ENCODE results near the gene UROD. TPM values are rescaled to one million over a fixed set of nuclear protein-coding genes. Genes with fewer than 3 reads are reported as not detected.
A peak's percentile ranks its signal among the peaks of the same experiment; 100 is the strongest.
"Not testable (repeated sequence)": the region's sequence is repeated elsewhere in the genome, so short reads cannot be mapped to it uniquely, and the experiment has no call there.

The UROD gene
- total and polyA plus RNA-seq, 10 donors, result 41.5 to 90.9 (median 67.5) TPM

DNA sequence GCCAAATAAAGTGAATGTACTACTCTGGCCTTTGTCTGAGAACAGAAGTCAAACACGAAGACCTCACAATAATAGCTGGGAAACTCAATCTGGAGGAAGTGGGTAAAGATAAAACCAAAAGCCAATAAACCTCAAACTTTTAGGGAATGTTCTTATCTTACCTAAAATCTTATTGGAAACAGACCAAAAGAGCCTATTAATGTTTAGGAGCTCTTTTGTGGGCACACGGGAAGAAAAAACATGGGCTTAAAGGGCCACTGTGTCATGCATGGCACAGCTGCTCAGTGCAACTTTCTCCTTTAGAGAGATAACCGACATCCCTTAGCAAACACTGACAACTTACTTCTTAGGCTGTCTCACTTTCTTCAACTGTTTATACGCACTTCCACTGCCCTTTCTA is 41.7 kb upstream of the UROD start:
- H3K27ac ChIP-seq, result no peak overlapping the region
- H3K9me3 ChIP-seq, result no peaks in the 10 kb centered on the region
- 54 to 61% (median 55%) methylated on average over 4 of the region's 4 CpGs for WGBS, 5 donors
- peaks cover 0 to 21% (median 2%) of the 10 kb centered on the region in 6 donors for H3K4me1 ChIP-seq
- TF ChIP-seq, protein P1, sequence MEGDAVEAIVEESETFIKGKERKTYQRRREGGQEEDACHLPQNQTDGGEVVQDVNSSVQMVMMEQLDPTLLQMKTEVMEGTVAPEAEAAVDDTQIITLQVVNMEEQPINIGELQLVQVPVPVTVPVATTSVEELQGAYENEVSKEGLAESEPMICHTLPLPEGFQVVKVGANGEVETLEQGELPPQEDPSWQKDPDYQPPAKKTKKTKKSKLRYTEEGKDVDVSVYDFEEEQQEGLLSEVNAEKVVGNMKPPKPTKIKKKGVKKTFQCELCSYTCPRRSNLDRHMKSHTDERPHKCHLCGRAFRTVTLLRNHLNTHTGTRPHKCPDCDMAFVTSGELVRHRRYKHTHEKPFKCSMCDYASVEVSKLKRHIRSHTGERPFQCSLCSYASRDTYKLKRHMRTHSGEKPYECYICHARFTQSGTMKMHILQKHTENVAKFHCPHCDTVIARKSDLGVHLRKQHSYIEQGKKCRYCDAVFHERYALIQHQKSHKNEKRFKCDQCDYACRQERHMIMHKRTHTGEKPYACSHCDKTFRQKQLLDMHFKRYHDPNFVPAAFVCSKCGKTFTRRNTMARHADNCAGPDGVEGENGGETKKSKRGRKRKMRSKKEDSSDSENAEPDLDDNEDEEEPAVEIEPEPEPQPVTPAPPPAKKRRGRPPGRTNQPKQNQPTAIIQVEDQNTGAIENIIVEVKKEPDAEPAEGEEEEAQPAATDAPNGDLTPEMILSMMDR (IDR thresholded peaks at IDR 0.05 in 8 of 11, conservative IDR thresholded peaks at IDR 0.05 in 3 of 11), result no peak
- no peak for TF ChIP-seq POLR2AphosphoS5 (IDR thresholded peaks at IDR 0.05)
- peaks cover 0 to 54% (median 14%) of the 10 kb centered on the region in 6 donors for H3K36me3 ChIP-seq
- no peak for DNase-seq
- no peak overlapping the region for H3K4me3 ChIP-seq
- intact Hi-C loops (cut with DNase I; ENCODE audit: low total_unique reads), result no loop called here
- H3K27me3 ChIP-seq (replicated peaks in 1 of 7), result no peaks in the 10 kb centered on the region

- intact Hi-C loops (cut with DNase I; ENCODE audit: low total_unique reads), result no loop called here
- Histone ChIP-seq H3K36me3 (peaks cover 4 to 71% (median 40%) of the 10 kb centered on the region in 6 donors), H3K4me3 (no peak overlapping the region), H3K4me1 (peaks cover 0 to 15% (median 2%) of the 10 kb centered on the region in 6 donors), H3K9me3 (peaks cover 0 to 13% (median 0%) of the 10 kb centered on the region in 8 donors), H3K27me3 (replicated peaks in 1 of 7) (no peaks in the 10 kb centered on the region), H3K27ac (peak overlapping the region in 2 of 8 donors; percentile 36 to 43)
- TF ChIP-seq POLR2AphosphoS5 (IDR thresholded peaks at IDR 0.05) (no peak), POLR2A (IDR thresholded peaks at IDR 0.05) (no peak)
- TF ChIP-seq, protein P1 (IDR thresholded peaks at IDR 0.05 in 8 of 11, conservative IDR thresholded peaks at IDR 0.05 in 3 of 11), result no peak
- WGBS, 5 donors, result 65 to 80% (median 77%) methylated on average over 1 of the region's 1 CpG
- DNase-seq, result no peak
Measured at GRCh38 chr1:44973645-44974044, 38.4 kb upstream of the UROD start.

DNA sequence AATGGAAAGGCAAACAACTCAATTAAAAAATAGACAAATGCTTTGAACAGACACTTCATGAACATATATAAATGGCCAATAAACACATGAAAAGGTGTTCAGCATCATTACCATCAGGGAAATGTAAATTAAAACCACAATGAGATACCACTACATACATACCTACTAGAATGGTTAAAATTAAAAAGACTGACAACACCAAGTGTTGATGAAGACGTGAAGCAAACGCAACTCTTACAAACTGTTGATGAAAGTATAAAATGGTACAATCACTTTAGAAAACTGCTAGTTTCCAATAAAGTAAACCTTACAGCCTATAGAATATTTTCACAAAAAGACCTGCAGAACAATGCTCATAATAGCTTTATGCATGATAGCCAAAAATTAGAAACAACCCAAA is 35.8 kb upstream of the UROD start:
- Histone ChIP-seq H3K36me3 (peaks cover 4 to 87% (median 53%) of the 10 kb centered on the region in 6 donors), H3K4me3 (no peak overlapping the region)
- intact Hi-C loops (cut with DNase I; ENCODE audit: low total_unique reads), result no loop called here

GRCh38 chr1:44977372-44977771 is 34.7 kb upstream of the UROD start:
- H3K27me3 ChIP-seq (replicated peaks in 1 of 7); DNase-seq; H3K4me3 ChIP-seq; intact Hi-C loops (cut with DNase I; ENCODE audit: low total_unique reads); H3K27ac ChIP-seq: not testable (repeated sequence)
- whole genome bisulfite sequencing, 5 donors, result 94 to 98% (median 95%) methylated on average over 4 of the region's 4 CpGs
- H3K36me3 ChIP-seq, result peaks cover 4 to 83% (median 53%) of the 10 kb centered on the region in 6 donors
- H3K9me3 ChIP-seq, result peaks cover 0 to 13% (median 0%) of the 10 kb centered on the region in 8 donors
- H3K4me1 ChIP-seq, result peaks cover 0 to 15% (median 0%) of the 10 kb centered on the region in 6 donors

More for the DNA sequence above, 35.8 kb upstream of the UROD start:
- Histone ChIP-seq H3K4me1 (peaks cover 0 to 15% (median 0%) of the 10 kb centered on the region in 6 donors), H3K27ac (no peak overlapping the region), H3K27me3 (replicated peaks in 1 of 7) (no peaks in the 10 kb centered on the region), H3K9me3 (peaks cover 0 to 13% (median 0%) of the 10 kb centered on the region in 8 donors)
- TF ChIP-seq POLR2A (IDR thresholded peaks at IDR 0.05) (no peak), POLR2AphosphoS5 (IDR thresholded peaks at IDR 0.05) (no peak)
- TF ChIP-seq, protein P1 (IDR thresholded peaks at IDR 0.05 in 8 of 11, conservative IDR thresholded peaks at IDR 0.05 in 3 of 11), result no peak
- WGBS, 5 donors, result 90 to 100% (median 96%) methylated on average over 2 of the region's 2 CpGs
- no peak for DNase-seq

Measured in spleen (tissue), 11 donors.